ENCODE measurements around the gene CCDC87.
"Not testable (repeated sequence)": the region's sequence is repeated elsewhere in the genome, so short reads cannot be mapped to it uniquely, and the experiment has no call there.

GRCh38 chr11:66544952-66545351 is 47.9 kb downstream of the CCDC87 start:
- TF ChIP-seq, protein P1, sequence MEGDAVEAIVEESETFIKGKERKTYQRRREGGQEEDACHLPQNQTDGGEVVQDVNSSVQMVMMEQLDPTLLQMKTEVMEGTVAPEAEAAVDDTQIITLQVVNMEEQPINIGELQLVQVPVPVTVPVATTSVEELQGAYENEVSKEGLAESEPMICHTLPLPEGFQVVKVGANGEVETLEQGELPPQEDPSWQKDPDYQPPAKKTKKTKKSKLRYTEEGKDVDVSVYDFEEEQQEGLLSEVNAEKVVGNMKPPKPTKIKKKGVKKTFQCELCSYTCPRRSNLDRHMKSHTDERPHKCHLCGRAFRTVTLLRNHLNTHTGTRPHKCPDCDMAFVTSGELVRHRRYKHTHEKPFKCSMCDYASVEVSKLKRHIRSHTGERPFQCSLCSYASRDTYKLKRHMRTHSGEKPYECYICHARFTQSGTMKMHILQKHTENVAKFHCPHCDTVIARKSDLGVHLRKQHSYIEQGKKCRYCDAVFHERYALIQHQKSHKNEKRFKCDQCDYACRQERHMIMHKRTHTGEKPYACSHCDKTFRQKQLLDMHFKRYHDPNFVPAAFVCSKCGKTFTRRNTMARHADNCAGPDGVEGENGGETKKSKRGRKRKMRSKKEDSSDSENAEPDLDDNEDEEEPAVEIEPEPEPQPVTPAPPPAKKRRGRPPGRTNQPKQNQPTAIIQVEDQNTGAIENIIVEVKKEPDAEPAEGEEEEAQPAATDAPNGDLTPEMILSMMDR (IDR thresholded peaks at IDR 0.05; ENCODE audit: low read depth, low read length, missing input control), result not testable (repeated sequence)
- not testable (repeated sequence) for TF ChIP-seq ATF3, RAD21 (IDR thresholded peaks at IDR 0.05)

All from liver (tissue), 3 donors.